ENCODE data around the gene FMN2.
"Not testable (repeated sequence)": the region's sequence is repeated elsewhere in the genome, so short reads cannot be mapped to it uniquely, and the experiment has no call there.

DNA sequence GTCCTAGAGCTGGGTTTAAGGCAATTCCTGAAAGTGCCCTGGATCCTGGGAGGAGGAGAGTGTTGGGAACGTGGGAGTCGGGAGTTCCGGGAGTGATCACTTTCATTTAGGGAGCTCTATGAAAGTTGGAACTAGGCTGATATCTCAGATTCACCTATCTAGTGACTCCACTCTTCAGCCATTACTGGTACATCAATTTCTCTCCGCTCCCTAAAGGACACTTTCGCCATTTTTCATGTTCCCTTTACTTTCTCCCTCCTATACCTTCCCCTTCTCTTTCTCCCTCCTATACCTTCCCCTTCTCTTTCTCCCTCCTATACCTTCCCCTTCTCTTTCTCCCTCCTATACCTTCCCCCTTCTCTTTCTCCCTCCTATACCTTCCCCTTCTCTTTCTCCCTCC lies 93.0 kb downstream of the FMN2 start:
- TF ChIP-seq CTCF (IDR thresholded peaks at IDR 0.05); EP300 (IDR thresholded peaks at IDR 0.05; ENCODE audit: low read depth): not testable (repeated sequence)
